GM23338 (cell line): ENCODE data around the gene IYD. TPM values are rescaled to one million over a fixed set of nuclear protein-coding genes. Genes with fewer than 3 reads are reported as not detected.

Experiments used
- ATAC-seq: fragments of 200-7000 bp; cut with Tn5 transposase; 3 replicates; pipeline ENCODE4 v1.9.1; 2020
- DNase-seq: peaks from one replicate; pipeline ENCODE4 v3.0.0-alpha.2; 2015; ENCODE audit warnings: low spot score
- H2AFZ ChIP-seq: fragments of 200-600 bp; sonication (generic); 2 replicates; pipeline ENCODE4 v1.8.0; 2016; ENCODE audit warnings: antibody characterized with exemption, mild to moderate bottlenecking, moderate library complexity
- H3F3A ChIP-seq: fragments of 200-600 bp; sonication (generic); replicated peaks from 2 replicates; pipeline ENCODE4 v1.8.0; 2017; ENCODE audit warnings: antibody characterized with exemption, mixed run types, low read depth
- H3K27ac ChIP-seq: fragments of 200-600 bp; sonication (generic); 2 replicates; pipeline ENCODE4 v1.6.1; 2016; ENCODE audit warnings: low read depth
- H3K27me3 ChIP-seq: fragments of 200-600 bp; sonication (generic); 2 replicates; pipeline ENCODE4 v1.8.0; 2016; ENCODE audit warnings: mild to moderate bottlenecking, mixed run types, moderate library complexity; ENCODE audit not compliant: insufficient read depth
- H3K36me3 ChIP-seq: fragments of 200-600 bp; sonication (generic); 2 replicates; pipeline ENCODE4 v1.8.0; 2016; ENCODE audit warnings: mild to moderate bottlenecking; ENCODE audit not compliant: insufficient read depth
- H3K4me1 ChIP-seq: fragments of 200-600 bp; sonication (generic); 2 replicates; pipeline ENCODE4 v1.8.0; 2016; ENCODE audit warnings: mild to moderate bottlenecking, moderate library complexity; ENCODE audit not compliant: insufficient read depth
- H3K4me2 ChIP-seq: fragments of 200-600 bp; sonication (generic); 2 replicates; pipeline ENCODE4 v1.7.1; 2017; ENCODE audit warnings: mixed run types
- H3K4me3 ChIP-seq: fragments of 200-600 bp; sonication (generic); 2 replicates; pipeline ENCODE4 v1.6.1; 2016; ENCODE audit warnings: mixed run types
- H3K79me2 ChIP-seq: fragments of 200-600 bp; sonication (generic); replicated peaks from 2 replicates; pipeline ENCODE4 v1.8.0; 2017; ENCODE audit warnings: mild to moderate bottlenecking; ENCODE audit not compliant: insufficient read depth
- H3K9me2 ChIP-seq: fragments of 200-600 bp; sonication (generic); 2 replicates; pipeline ENCODE4 v1.8.0; 2017; ENCODE audit not compliant: insufficient read depth
- H4K20me1 ChIP-seq: fragments of 200-600 bp; sonication (generic); replicated peaks from 2 replicates; pipeline ENCODE4 v1.8.0; 2017; ENCODE audit warnings: mild to moderate bottlenecking; ENCODE audit not compliant: insufficient read depth
- H3K27ac Mint-ChIP-seq: 2 replicates; pipeline ENCODE4 v1.8.0; 2020; ENCODE audit warnings: inconsistent platforms, mild to moderate bottlenecking, moderate library complexity, mixed read lengths
- H3K27me3 Mint-ChIP-seq: 3 replicates; pipeline ENCODE4 v1.8.0; 2022; ENCODE audit warnings: low read depth, mild to moderate bottlenecking, moderate library complexity, mixed read lengths, inconsistent platforms; ENCODE audit not compliant: insufficient read depth, poor library complexity
- H3K36me3 Mint-ChIP-seq: 3 replicates; pipeline ENCODE4 v1.8.0; 2021; ENCODE audit warnings: low read depth, mild to moderate bottlenecking, inconsistent platforms, moderate library complexity, mixed read lengths
- H3K4me1 Mint-ChIP-seq: 3 replicates; pipeline ENCODE4 v1.8.0; 2020; ENCODE audit warnings: mild to moderate bottlenecking, inconsistent platforms, mixed read lengths
- H3K4me3 Mint-ChIP-seq: 3 replicates; pipeline ENCODE4 v1.8.0; 2021; ENCODE audit warnings: moderate library complexity, mild to moderate bottlenecking, inconsistent platforms, mixed read lengths
- H3K9me3 Mint-ChIP-seq: 3 replicates; pipeline ENCODE4 v1.8.0; 2020; ENCODE audit warnings: moderate library complexity, mild to moderate bottlenecking, inconsistent platforms, mixed read lengths
- CREB1 ChIP-seq: fragments of 250-450 bp; sonication (Bioruptor Pico); IDR thresholded peaks from 2 replicates; pipeline ENCODE4 v1.5.0; 2020; ENCODE audit warnings: low read depth, mild to moderate bottlenecking, moderate library complexity
- EZH2phosphoT487 ChIP-seq: fragments of 200-600 bp; sonication (generic); IDR thresholded peaks from one replicate; pipeline ENCODE4 v1.8.1; 2018; ENCODE audit warnings: antibody characterized with exemption; ENCODE audit not compliant: unreplicated experiment
- JUNB ChIP-seq: IDR thresholded peaks from one replicate; pipeline ENCODE4 v1.6.1; 2016; ENCODE audit warnings: antibody characterized with exemption; ENCODE audit not compliant: unreplicated experiment
- NANOG ChIP-seq: IDR thresholded peaks from 2 replicates; pipeline ENCODE4 v1.6.1; 2016; ENCODE audit warnings: antibody characterized with exemption, borderline replicate concordance
- STAT1 ChIP-seq: IDR thresholded peaks from one replicate; pipeline ENCODE4 v1.6.1; 2016; ENCODE audit warnings: antibody characterized with exemption; ENCODE audit not compliant: unreplicated experiment
- ZNF114 ChIP-seq: fragments of 250-450 bp; sonication (Bioruptor Pico); IDR thresholded peaks from 2 replicates; pipeline ENCODE4 v1.5.0; 2020; ENCODE audit warnings: mild to moderate bottlenecking, moderate library complexity
- ZNF331 ChIP-seq: fragments of 250-450 bp; sonication (Bioruptor Pico); IDR thresholded peaks from 2 replicates; pipeline ENCODE4 v1.5.0; 2020; ENCODE audit warnings: low read depth, mild to moderate bottlenecking, moderate library complexity
- polyA plus RNA-seq: library from polyadenylated mRNA; unstranded; fragments of >200 nt; fragmentation: Nextera tagmentation; extraction: Ambion mirVana; gene quantifications from 2 replicates; pipeline ENCODE4 v1.2.1, GENCODE V29; 2016
- total RNA-seq: library from RNA; depleted of rRNA; stranded (reverse); fragments of >200 nt; shearing (Covaris generic); gene quantifications from 2 replicates; pipeline ENCODE4 v1.2.3, GENCODE V29; 2014
- TF ChIP-seq, protein P1 (sequence below): IDR thresholded peaks from 2 replicates; pipeline ENCODE4 v1.6.1; 2016; ENCODE audit warnings: antibody characterized with exemption
- TF ChIP-seq, protein P2 (sequence below): fragments of 250-450 bp; sonication (Bioruptor Pico); IDR thresholded peaks from 2 replicates; pipeline ENCODE4 v1.5.0; 2020; ENCODE audit warnings: mild to moderate bottlenecking, moderate library complexity

IYD gene
- total and polyA plus RNA-seq, 2 experiments from 2014 or later, result not detected

GRCh38 chr6:150410906-150411305 lies 42.1 kb downstream of the IYD start:
- Histone ChIP-seq H3K27ac (no peak overlapping the region), H4K20me1 (no peaks in the 10 kb centered on the region), H3K27me3 (no peaks in the 10 kb centered on the region), H3K4me3 (no peak overlapping the region), H2AFZ (no peak overlapping the region), H3K79me2 (no peaks in the 10 kb centered on the region), H3K4me1 (no peaks in the 10 kb centered on the region), H3K36me3 (no peaks in the 10 kb centered on the region), H3F3A (no peaks in the 10 kb centered on the region), H3K9me2 (peaks cover 5% of the 10 kb centered on the region; the same call in 1 of the 2 replicates), H3K4me2 (no peak overlapping the region)
- Mint-ChIP-seq H3K36me3 (no peaks in the 10 kb centered on the region), H3K27ac (no peak overlapping the region), H3K4me1 (no peaks in the 10 kb centered on the region), H3K4me3 (no peak overlapping the region), H3K27me3 (no peaks in the 10 kb centered on the region), H3K9me3 (peaks cover 4% of the 10 kb centered on the region; the same call in 2 of the 3 replicates)
- DNase-seq, result no peak
- no peak for ATAC-seq
- no peak for TF ChIP-seq STAT1
- TF ChIP-seq JUNB, result no peak
- TF ChIP-seq, protein P1, sequence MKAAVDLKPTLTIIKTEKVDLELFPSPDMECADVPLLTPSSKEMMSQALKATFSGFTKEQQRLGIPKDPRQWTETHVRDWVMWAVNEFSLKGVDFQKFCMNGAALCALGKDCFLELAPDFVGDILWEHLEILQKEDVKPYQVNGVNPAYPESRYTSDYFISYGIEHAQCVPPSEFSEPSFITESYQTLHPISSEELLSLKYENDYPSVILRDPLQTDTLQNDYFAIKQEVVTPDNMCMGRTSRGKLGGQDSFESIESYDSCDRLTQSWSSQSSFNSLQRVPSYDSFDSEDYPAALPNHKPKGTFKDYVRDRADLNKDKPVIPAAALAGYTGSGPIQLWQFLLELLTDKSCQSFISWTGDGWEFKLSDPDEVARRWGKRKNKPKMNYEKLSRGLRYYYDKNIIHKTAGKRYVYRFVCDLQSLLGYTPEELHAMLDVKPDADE, result no peak

DNA sequence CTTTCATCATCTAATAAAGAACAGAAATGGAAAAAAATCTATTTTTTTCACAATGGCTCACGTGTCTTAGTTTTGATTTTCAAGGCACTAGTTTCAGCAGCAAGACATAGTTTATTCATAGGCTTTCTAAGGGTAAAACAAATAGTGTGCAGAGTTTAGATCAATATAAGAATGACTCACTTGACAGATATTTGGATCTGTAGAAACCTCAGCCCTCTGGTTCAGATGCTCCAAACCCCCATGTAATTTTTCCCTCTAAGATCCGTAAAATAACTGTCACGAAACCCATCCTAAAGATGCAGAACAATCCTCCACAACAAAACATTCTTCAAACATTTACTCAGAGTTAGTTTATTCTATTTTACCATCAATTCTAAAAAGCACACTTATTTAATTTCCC lies 43.4 kb downstream of the IYD start:
- Histone ChIP-seq H2AFZ (no peak overlapping the region), H3K4me3 (no peak overlapping the region), H3K4me1 (no peaks in the 10 kb centered on the region), H3K27ac (no peak overlapping the region), H4K20me1 (no peaks in the 10 kb centered on the region), H3K9me2 (peaks cover 5% of the 10 kb centered on the region; the same call in 1 of the 2 replicates), H3K79me2 (no peaks in the 10 kb centered on the region), H3K36me3 (no peaks in the 10 kb centered on the region), H3F3A (no peaks in the 10 kb centered on the region), H3K4me2 (no peak overlapping the region), H3K27me3 (no peaks in the 10 kb centered on the region)
- Mint-ChIP-seq H3K36me3 (no peaks in the 10 kb centered on the region), H3K4me3 (no peak overlapping the region), H3K27ac (no peak overlapping the region), H3K4me1 (peaks cover under 1% of the 10 kb centered on the region; the same call in 1 of the 3 replicates), H3K27me3 (no peaks in the 10 kb centered on the region), H3K9me3 (peaks cover 4% of the 10 kb centered on the region; the same call in 2 of the 3 replicates)
- DNase-seq (no peak), ATAC-seq (no peak)
- TF ChIP-seq JUNB, result no peak

DNA sequence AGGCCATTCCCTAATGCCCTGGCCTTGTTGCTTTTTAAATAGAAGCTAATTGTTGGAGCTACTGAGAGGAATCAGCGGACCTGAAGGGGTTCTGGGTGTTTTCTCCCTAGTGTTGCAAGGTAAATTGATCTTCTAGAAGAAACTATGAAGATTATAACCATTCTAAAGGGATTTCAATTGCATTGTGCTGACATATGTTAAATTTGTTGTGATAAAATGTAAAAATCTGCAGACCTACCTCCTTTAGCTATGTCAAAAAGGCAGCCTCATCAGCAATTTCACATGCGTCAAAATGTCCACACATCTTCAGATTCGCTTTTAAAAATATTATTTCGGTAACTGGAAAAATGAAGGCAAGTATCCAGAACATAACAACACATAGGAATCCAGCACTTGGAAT lies 44.4 kb downstream of the IYD start:
- Mint-ChIP-seq H3K36me3 (no peaks in the 10 kb centered on the region), H3K27me3 (no peaks in the 10 kb centered on the region), H3K4me1 (peaks cover 10% of the 10 kb centered on the region; the same call in 2 of the 3 replicates), H3K27ac (no peak overlapping the region), H3K9me3 (peaks cover 4% of the 10 kb centered on the region; the same call in 2 of the 3 replicates), H3K4me3 (no peak overlapping the region)
- H3K36me3 ChIP-seq, result no peaks in the 10 kb centered on the region
- H4K20me1 ChIP-seq, result no peaks in the 10 kb centered on the region
- H3K27me3 ChIP-seq, result no peaks in the 10 kb centered on the region
- no peak overlapping the region for H3K4me2 ChIP-seq
- H2AFZ ChIP-seq, result no peak overlapping the region
- no peaks in the 10 kb centered on the region for H3K9me2 ChIP-seq
- no peak overlapping the region for H3K27ac ChIP-seq
- DNase-seq (no peak), ATAC-seq (no peak)
- no peaks in the 10 kb centered on the region for H3K79me2 ChIP-seq
- no peak overlapping the region for H3K4me3 ChIP-seq
- H3F3A ChIP-seq, result no peaks in the 10 kb centered on the region
- H3K4me1 ChIP-seq, result no peaks in the 10 kb centered on the region
- no peak for TF ChIP-seq NANOG
- no peak for TF ChIP-seq EZH2phosphoT487
- TF ChIP-seq, protein P1, result no peak
- TF ChIP-seq CREB1 (CRISPR knock-in tag), result no peak
- TF ChIP-seq ZNF331 (CRISPR knock-in tag), result no peak
- TF ChIP-seq, protein P2, sequence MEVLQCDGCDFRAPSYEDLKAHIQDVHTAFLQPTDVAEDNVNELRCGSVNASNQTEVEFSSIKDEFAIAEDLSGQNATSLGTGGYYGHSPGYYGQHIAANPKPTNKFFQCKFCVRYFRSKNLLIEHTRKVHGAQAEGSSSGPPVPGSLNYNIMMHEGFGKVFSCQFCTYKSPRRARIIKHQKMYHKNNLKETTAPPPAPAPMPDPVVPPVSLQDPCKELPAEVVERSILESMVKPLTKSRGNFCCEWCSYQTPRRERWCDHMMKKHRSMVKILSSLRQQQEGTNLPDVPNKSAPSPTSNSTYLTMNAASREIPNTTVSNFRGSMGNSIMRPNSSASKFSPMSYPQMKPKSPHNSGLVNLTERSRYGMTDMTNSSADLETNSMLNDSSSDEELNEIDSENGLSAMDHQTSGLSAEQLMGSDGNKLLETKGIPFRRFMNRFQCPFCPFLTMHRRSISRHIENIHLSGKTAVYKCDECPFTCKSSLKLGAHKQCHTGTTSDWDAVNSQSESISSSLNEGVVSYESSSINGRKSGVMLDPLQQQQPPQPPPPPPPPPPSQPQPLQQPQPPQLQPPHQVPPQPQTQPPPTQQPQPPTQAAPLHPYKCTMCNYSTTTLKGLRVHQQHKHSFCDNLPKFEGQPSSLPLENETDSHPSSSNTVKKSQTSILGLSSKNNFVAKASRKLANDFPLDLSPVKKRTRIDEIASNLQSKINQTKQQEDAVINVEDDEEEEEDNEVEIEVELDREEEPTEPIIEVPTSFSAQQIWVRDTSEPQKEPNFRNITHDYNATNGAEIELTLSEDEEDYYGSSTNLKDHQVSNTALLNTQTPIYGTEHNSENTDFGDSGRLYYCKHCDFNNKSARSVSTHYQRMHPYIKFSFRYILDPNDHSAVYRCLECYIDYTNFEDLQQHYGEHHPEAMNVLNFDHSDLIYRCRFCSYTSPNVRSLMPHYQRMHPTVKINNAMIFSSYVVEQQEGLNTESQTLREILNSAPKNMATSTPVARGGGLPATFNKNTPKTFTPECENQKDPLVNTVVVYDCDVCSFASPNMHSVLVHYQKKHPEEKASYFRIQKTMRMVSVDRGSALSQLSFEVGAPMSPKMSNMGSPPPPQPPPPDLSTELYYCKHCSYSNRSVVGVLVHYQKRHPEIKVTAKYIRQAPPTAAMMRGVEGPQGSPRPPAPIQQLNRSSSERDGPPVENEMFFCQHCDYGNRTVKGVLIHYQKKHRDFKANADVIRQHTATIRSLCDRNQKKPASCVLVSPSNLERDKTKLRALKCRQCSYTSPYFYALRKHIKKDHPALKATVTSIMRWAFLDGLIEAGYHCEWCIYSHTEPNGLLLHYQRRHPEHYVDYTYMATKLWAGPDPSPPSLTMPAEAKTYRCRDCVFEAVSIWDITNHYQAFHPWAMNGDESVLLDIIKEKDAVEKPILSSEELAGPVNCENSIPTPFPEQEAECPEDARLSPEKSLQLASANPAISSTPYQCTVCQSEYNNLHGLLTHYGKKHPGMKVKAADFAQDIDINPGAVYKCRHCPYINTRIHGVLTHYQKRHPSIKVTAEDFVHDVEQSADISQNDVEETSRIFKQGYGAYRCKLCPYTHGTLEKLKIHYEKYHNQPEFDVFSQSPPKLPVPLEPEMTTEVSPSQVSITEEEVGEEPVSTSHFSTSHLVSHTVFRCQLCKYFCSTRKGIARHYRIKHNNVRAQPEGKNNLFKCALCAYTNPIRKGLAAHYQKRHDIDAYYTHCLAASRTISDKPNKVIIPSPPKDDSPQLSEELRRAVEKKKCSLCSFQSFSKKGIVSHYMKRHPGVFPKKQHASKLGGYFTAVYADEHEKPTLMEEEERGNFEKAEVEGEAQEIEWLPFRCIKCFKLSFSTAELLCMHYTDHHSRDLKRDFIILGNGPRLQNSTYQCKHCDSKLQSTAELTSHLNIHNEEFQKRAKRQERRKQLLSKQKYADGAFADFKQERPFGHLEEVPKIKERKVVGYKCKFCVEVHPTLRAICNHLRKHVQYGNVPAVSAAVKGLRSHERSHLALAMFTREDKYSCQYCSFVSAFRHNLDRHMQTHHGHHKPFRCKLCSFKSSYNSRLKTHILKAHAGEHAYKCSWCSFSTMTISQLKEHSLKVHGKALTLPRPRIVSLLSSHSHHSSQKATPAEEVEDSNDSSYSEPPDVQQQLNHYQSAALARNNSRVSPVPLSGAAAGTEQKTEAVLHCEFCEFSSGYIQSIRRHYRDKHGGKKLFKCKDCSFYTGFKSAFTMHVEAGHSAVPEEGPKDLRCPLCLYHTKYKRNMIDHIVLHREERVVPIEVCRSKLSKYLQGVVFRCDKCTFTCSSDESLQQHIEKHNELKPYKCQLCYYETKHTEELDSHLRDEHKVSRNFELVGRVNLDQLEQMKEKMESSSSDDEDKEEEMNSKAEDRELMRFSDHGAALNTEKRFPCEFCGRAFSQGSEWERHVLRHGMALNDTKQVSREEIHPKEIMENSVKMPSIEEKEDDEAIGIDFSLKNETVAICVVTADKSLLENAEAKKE (CRISPR knock-in tag), result no peak
- TF ChIP-seq STAT1, result no peak
- TF ChIP-seq ZNF114, result no peak
